CD4-positive, alpha-beta T cell (primary cell): Measurements from ENCODE around the gene GLIS1. TPM values are rescaled to one million over a fixed set of nuclear protein-coding genes. Genes with fewer than 3 reads are reported as not detected.
A peak's percentile ranks its signal among the peaks of the same experiment; 100 is the strongest.

Experiments
- ATAC-seq: fragments of 200-7000 bp; cut with Tn5 transposase; one replicate; pipeline ENCODE4 v1.10.0; 2022; ENCODE audit warnings: mild to moderate bottlenecking; ENCODE audit not compliant: poor library complexity
- CTCF ChIA-PET: fragments of 350-600 bp; sonication (Branson Sonifier 250); formaldehyde crosslinking; loops from one replicate; lab custom pipeline; 2021; ENCODE audit warnings: antibody characterized with exemption, inconsistent platforms; lab: Charles Lee
- POLR2A ChIA-PET: fragments of 350-600 bp; sonication (Branson Sonifier 250); formaldehyde crosslinking; loops from one replicate; lab custom pipeline; 2021; ENCODE audit warnings: antibody characterized with exemption, inconsistent platforms; lab: Charles Lee
- DNase-seq, 14 experiments: peaks; one replicate each; pipeline ENCODE4 v3.0.0-alpha.2; 2013 to 2020; ENCODE audit warnings: mixed read lengths in 2 of 14
- H3K27ac ChIP-seq, 2 donors: one replicate each; pipeline versions ENCODE4 v1.5.1 to v1.7.0; 2013; ENCODE audit warnings: low read length in 2 of 2, low read depth in 1 of 2, mild to moderate bottlenecking in 1 of 2
- H3K27me3 ChIP-seq, 2 experiments: 1 replicate in 1 of 2; 2 replicates in 1 of 2; pipeline versions ENCODE4 v1.6.1 to v1.7.0; 2013; ENCODE audit warnings: low read length in 2 of 2, control low read depth in 1 of 2, mild to moderate bottlenecking in 1 of 2, moderate library complexity in 1 of 2; ENCODE audit not compliant: insufficient read depth in 2 of 2, control insufficient read depth in 1 of 2
- H3K36me3 ChIP-seq: one replicate; pipeline ENCODE4 v1.6.1; 2013; ENCODE audit warnings: low read length, control low read depth; ENCODE audit not compliant: insufficient read depth
- H3K4me1 ChIP-seq: one replicate; pipeline ENCODE4 v1.6.1; 2013; ENCODE audit warnings: low read length, control low read depth; ENCODE audit not compliant: insufficient read depth
- H3K4me3 ChIP-seq: one replicate; pipeline ENCODE4 v1.5.1; 2013; ENCODE audit warnings: mild to moderate bottlenecking, low read length, moderate library complexity
- H3K9me3 ChIP-seq, 2 experiments: 1 replicate in 1 of 2; 2 replicates in 1 of 2; pipeline versions ENCODE4 v1.6.1 to v1.7.0; 2013; ENCODE audit warnings: low read length in 2 of 2, mild to moderate bottlenecking in 2 of 2, control low read depth in 1 of 2, moderate library complexity in 1 of 2; ENCODE audit not compliant: control insufficient read depth in 1 of 2, insufficient read depth in 1 of 2
- H3K27ac Mint-ChIP-seq: one replicate; pipeline ENCODE4 v1.8.0; 2020; ENCODE audit warnings: mixed read lengths
- H3K27me3 Mint-ChIP-seq: one replicate; pipeline ENCODE4 v1.8.0; 2021; ENCODE audit warnings: mixed read lengths
- H3K36me3 Mint-ChIP-seq: one replicate; pipeline ENCODE4 v1.8.0; 2021; ENCODE audit warnings: low read depth, mixed read lengths
- H3K4me1 Mint-ChIP-seq: one replicate; pipeline ENCODE4 v1.8.0; 2021; ENCODE audit warnings: low read depth, mixed read lengths
- H3K4me3 Mint-ChIP-seq: one replicate; pipeline ENCODE4 v1.8.0; 2020; ENCODE audit warnings: mild to moderate bottlenecking, mixed read lengths
- H3K9me3 Mint-ChIP-seq: one replicate; pipeline ENCODE4 v1.8.0; 2020; ENCODE audit warnings: mixed read lengths
- intact Hi-C, 2 experiments: fragments of 100-400 bp; cut with DNase I in 1 of 2; cut with micrococcal nuclease in 1 of 2; formaldehyde crosslinking; loops; one replicate each; pipeline versions ENCODE4 v1.15.1 to v1.9.0; 2023 to 2025; cut with DNase I, micrococcal nuclease
- total RNA-seq, 174 experiments: library from RNA in 2 of 174; stranded (reverse) in 2 of 174; gene quantifications; one replicate each; pipeline ENCODE4 v1.2.3 and lab custom pipeline; 2021 to 2026
- TF ChIP-seq, protein P1 (sequence below): fragments of 200-600 bp; IDR thresholded peaks from one replicate; pipeline ENCODE4 v1.8.0; 2022; ENCODE audit warnings: antibody characterized with exemption, mild to moderate bottlenecking

The GLIS1 gene
- total RNA-seq, 2 experiments from 2014 or later = not detected

DNA sequence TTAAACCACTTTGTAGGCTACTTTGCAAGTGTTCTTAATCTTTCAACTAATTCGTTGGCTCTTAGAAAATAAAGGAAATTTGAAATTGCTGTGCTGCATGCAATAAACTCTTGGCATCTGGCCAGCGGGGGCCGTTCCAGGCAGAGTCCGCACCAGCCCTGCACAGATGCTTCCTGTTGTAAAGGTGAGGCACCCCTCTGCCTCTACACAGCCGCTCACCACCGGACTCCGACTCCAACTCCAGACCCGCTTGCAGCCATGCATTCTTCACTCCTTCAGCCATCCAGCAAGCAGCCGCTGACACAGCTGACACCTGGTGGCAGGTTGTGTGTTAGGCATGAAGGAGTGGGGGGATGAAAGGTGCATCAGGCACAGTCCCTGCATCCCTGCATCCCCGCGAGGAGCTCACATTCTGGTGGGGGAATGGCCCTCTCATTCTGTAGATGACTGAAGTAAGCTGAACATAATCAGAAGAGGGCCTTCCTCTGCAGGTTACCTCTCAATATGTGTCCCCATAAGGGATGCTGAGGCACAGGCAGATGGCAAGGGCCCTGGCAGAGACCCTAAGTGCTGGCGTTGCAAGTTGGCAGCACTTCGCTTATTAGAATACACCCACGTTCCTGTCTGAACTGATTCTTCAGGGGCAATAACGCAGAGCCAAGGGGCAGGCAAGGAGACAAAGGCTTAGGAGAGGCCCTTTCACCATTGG is 56.8 kb downstream of the GLIS1 start:
- Mint-ChIP-seq H3K27me3 (peaks cover 18% of the 10 kb centered on the region), H3K4me1 (peaks cover 9% of the 10 kb centered on the region), H3K9me3 (no peaks in the 10 kb centered on the region), H3K36me3 (no peaks in the 10 kb centered on the region), H3K27ac (no peak overlapping the region), H3K4me3 (peak overlapping the region; percentile 52)
- intact Hi-C loops = loop anchor here (1.0 to 5.0 kb wide), 3 partner anchors 195 to 405 kb away; no protein-coding TSS in a partner anchor
- CTCF ChIA-PET = no interaction called here
- H3K4me3 ChIP-seq = no peak overlapping the region
- POLR2A ChIA-PET = no interaction called here
- no peaks in the 10 kb centered on the region for H3K27me3 ChIP-seq
- peak; percentile 10 to 57 (median 20) for DNase-seq
- peaks cover 5% of the 10 kb centered on the region for H3K4me1 ChIP-seq
- no peaks in the 10 kb centered on the region for H3K9me3 ChIP-seq
- TF ChIP-seq, protein P1, sequence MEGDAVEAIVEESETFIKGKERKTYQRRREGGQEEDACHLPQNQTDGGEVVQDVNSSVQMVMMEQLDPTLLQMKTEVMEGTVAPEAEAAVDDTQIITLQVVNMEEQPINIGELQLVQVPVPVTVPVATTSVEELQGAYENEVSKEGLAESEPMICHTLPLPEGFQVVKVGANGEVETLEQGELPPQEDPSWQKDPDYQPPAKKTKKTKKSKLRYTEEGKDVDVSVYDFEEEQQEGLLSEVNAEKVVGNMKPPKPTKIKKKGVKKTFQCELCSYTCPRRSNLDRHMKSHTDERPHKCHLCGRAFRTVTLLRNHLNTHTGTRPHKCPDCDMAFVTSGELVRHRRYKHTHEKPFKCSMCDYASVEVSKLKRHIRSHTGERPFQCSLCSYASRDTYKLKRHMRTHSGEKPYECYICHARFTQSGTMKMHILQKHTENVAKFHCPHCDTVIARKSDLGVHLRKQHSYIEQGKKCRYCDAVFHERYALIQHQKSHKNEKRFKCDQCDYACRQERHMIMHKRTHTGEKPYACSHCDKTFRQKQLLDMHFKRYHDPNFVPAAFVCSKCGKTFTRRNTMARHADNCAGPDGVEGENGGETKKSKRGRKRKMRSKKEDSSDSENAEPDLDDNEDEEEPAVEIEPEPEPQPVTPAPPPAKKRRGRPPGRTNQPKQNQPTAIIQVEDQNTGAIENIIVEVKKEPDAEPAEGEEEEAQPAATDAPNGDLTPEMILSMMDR = peak; percentile 19
- H3K36me3 ChIP-seq = no peaks in the 10 kb centered on the region
- ATAC-seq = peak; percentile 57
- H3K27ac ChIP-seq = no peak overlapping the region

DNA sequence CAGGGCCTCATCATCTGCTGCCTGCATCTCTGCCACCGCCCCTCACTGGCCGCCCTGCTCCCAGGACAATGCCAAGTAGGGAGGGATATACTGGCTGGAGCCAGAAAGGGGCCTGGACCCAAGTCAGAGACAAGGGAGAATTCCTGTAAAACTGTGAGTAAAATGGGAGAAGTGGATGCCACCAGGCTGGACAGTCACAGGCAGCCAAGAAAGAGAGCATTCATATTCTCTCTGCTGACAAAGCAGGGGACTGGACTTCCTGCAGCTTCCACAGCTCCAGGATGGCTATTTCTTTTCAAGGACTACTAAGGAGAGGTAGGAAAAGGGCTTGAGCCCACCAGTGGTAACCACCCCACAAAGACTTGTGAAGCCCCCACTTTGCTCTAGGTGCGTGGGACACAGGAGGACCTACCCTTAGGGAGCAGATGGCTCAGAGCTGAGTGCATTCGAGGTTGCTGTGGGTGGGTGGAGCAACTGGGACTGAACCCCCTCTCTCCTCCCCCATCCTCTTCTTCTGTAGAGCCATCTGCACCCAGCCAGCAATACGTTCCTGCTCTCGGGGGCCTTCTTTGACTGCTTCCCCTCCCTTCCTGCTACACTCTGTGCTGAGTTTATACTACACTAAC is 57.5 kb downstream of the GLIS1 start:
- Histone ChIP-seq H3K4me1 (peaks cover 5% of the 10 kb centered on the region), H3K36me3 (no peaks in the 10 kb centered on the region), H3K27ac (no peak overlapping the region), H3K4me3 (no peak overlapping the region), H3K9me3 (no peaks in the 10 kb centered on the region), H3K27me3 (no peaks in the 10 kb centered on the region)
- Mint-ChIP-seq H3K36me3 (no peaks in the 10 kb centered on the region), H3K4me1 (peaks cover 9% of the 10 kb centered on the region), H3K27me3 (peaks cover 13% of the 10 kb centered on the region), H3K27ac (no peak overlapping the region), H3K4me3 (peak overlapping the region; percentile 52), H3K9me3 (no peaks in the 10 kb centered on the region)
- POLR2A ChIA-PET = no interaction called here
- CTCF ChIA-PET = no interaction called here
- ATAC-seq = no peak
- TF ChIP-seq, protein P1 = no peak
- intact Hi-C loops = loop anchor here in 1 of 2 experiments (5.0 kb wide), 1 partner anchor 404 kb away; no protein-coding TSS in a partner anchor
- DNase-seq = no peak

DNA sequence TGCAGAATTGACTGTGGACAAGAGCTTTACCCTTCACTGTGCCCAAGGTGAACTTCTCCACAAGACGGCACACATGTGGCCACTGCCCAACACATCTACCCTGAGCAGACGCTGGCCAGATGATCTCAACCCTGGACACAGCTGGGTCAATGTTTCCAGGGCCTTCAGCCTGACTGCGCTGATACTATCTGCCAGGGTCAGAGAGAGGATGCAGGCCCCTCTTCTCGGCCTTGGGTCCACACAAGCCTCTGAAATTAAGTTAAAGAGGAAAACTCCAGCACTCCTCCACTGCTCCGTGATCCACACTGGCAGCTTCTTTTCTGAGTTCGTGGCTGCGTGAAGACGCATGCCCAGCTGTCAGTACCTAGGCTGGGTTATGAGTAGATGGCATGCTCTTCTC is 58.1 kb downstream of the GLIS1 start:
- ATAC-seq = no peak
- H3K4me3 Mint-ChIP-seq = no peak overlapping the region
- ChIA-PET CTCF (interaction anchor here (1.0 kb wide), 1 partner anchor 402 kb away, joined by 3 read pairs; no protein-coding TSS in a partner anchor), POLR2A (no interaction called here)
- DNase-seq = no peak
- no peak overlapping the region for H3K27ac ChIP-seq
- H3K36me3 ChIP-seq = no peaks in the 10 kb centered on the region
- peaks cover 7% of the 10 kb centered on the region for H3K27me3 Mint-ChIP-seq
- TF ChIP-seq, protein P1 = no peak
- H3K36me3 Mint-ChIP-seq = no peaks in the 10 kb centered on the region
- no peak overlapping the region for H3K4me3 ChIP-seq
- no peaks in the 10 kb centered on the region for H3K27me3 ChIP-seq
- no peaks in the 10 kb centered on the region for H3K9me3 ChIP-seq
- peaks cover 5% of the 10 kb centered on the region for H3K4me1 ChIP-seq
- no peak overlapping the region for H3K27ac Mint-ChIP-seq
- intact Hi-C loops = loop anchor here in 1 of 2 experiments (5.0 kb wide), 1 partner anchor 404 kb away; no protein-coding TSS in a partner anchor
- peaks cover 9% of the 10 kb centered on the region for H3K4me1 Mint-ChIP-seq
- no peaks in the 10 kb centered on the region for H3K9me3 Mint-ChIP-seq
